H1 (cell line): ENCODE results near the gene BAZ2B.

Experiments
- BRCA1 ChIP-seq: IDR thresholded peaks from 2 replicates; pipeline ENCODE4 v1.6.1; 2012; ENCODE audit warnings: low read depth, low read length, improper control_type of control experiment
- CEBPB ChIP-seq: IDR thresholded peaks from 2 replicates; pipeline ENCODE4 v1.6.1; 2012; ENCODE audit warnings: low read depth, low read length
- JUND ChIP-seq: IDR thresholded peaks from 2 replicates; pipeline ENCODE4 v1.6.1; 2011; ENCODE audit warnings: mild to moderate bottlenecking, improper control_type of control experiment, low read length
- MAX ChIP-seq: IDR thresholded peaks from 2 replicates; pipeline ENCODE4 v1.6.1; 2012; ENCODE audit warnings: inconsistent platforms
- PHF8 ChIP-seq: fragments of 200-600 bp; sonication (generic); conservative IDR thresholded peaks from 2 replicates; pipeline ENCODE4 v1.7.1; 2012; ENCODE audit warnings: low read depth, mild to moderate bottlenecking, inconsistent platforms, low read length, moderate library complexity
- POLR2A ChIP-seq, 2 experiments: IDR thresholded peaks; 1 replicate in 1 of 2; 2 replicates in 1 of 2; pipeline ENCODE4 v1.6.1; 2011; ENCODE audit warnings: low read depth in 2 of 2, low read length in 2 of 2, mild to moderate bottlenecking in 2 of 2; ENCODE audit errors: control extremely low read depth in 1 of 2
- POLR2AphosphoS5 ChIP-seq: IDR thresholded peaks from 2 replicates; pipeline ENCODE4 v1.6.1; 2011; ENCODE audit warnings: low read depth, low read length
- RNF2 ChIP-seq: fragments of 200-900, 300-1000 bp; sonication (generic); IDR thresholded peaks from 2 replicates; pipeline ENCODE4 v1.7.1; 2016; ENCODE audit warnings: borderline replicate concordance, low read depth, mild to moderate bottlenecking, antibody characterized with exemption, low read length; ENCODE audit not compliant: poor library complexity, severe bottlenecking; ENCODE audit errors: missing control alignments
- TCF12 ChIP-seq: IDR thresholded peaks from 2 replicates; pipeline ENCODE4 v1.6.1; 2011; ENCODE audit warnings: low read depth, mild to moderate bottlenecking, low read length
- ZNF274 ChIP-seq: IDR thresholded peaks from 2 replicates; pipeline ENCODE4 v1.7.0; 2012; ENCODE audit warnings: low read length, borderline replicate concordance; ENCODE audit errors: extremely low read depth
- TF ChIP-seq, protein P1 (sequence below), 3 experiments: IDR thresholded peaks; 1 replicate in 2 of 3; 2 replicates in 1 of 3; pipeline versions ENCODE4 v1.5.1 to v1.6.1; 2011; ENCODE audit warnings: low read length in 3 of 3, mild to moderate bottlenecking in 3 of 3, inconsistent platforms in 2 of 3, low read depth in 1 of 3, moderate library complexity in 1 of 3; ENCODE audit not compliant: insufficient read depth in 1 of 3; ENCODE audit errors: control extremely low read depth in 1 of 3

- no peak for TF ChIP-seq MAX
- TF ChIP-seq, protein P1, sequence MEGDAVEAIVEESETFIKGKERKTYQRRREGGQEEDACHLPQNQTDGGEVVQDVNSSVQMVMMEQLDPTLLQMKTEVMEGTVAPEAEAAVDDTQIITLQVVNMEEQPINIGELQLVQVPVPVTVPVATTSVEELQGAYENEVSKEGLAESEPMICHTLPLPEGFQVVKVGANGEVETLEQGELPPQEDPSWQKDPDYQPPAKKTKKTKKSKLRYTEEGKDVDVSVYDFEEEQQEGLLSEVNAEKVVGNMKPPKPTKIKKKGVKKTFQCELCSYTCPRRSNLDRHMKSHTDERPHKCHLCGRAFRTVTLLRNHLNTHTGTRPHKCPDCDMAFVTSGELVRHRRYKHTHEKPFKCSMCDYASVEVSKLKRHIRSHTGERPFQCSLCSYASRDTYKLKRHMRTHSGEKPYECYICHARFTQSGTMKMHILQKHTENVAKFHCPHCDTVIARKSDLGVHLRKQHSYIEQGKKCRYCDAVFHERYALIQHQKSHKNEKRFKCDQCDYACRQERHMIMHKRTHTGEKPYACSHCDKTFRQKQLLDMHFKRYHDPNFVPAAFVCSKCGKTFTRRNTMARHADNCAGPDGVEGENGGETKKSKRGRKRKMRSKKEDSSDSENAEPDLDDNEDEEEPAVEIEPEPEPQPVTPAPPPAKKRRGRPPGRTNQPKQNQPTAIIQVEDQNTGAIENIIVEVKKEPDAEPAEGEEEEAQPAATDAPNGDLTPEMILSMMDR (IDR thresholded peaks at IDR 0.05; ENCODE audit: control extremely low read depth in 1 of 3, insufficient read depth in 1 of 3, low read depth in 1 of 3, low read length in 3 of 3), result no peak
- no peak for TF ChIP-seq POLR2A (IDR thresholded peaks at IDR 0.05; ENCODE audit: control extremely low read depth in 1 of 2, low read depth in 2 of 2, low read length in 2 of 2)
- TF ChIP-seq ZNF274, result no peak
- TF ChIP-seq JUND, result no peak
- no peak for TF ChIP-seq BRCA1
- no peak for TF ChIP-seq RNF2
- no peak for TF ChIP-seq CEBPB
- no peak for TF ChIP-seq TCF12
- TF ChIP-seq PHF8, result no peak
- TF ChIP-seq POLR2AphosphoS5, result no peak
Measured at GRCh38 chr2:159449504-159450124, 166.7 kb downstream of the BAZ2B start.
